Loucy (cell line): ENCODE measurements around the gene SKIC3.

Source experiments
- CTCF ChIP-seq: fragments of 200-600 bp; sonication (generic); conservative IDR thresholded peaks from 2 replicates; pipeline ENCODE4 v1.5.1; 2014; ENCODE audit warnings: mild to moderate bottlenecking, antibody characterized with exemption, low read length
- EZH2phosphoT487 ChIP-seq: fragments of 200-600 bp; IDR thresholded peaks from 2 replicates; pipeline ENCODE4 v1.6.1; 2018; ENCODE audit warnings: antibody characterized with exemption, mild to moderate bottlenecking, moderate library complexity, borderline replicate concordance

- TF ChIP-seq CTCF: no peak
- TF ChIP-seq EZH2phosphoT487: no peak
Measured at GRCh38 chr5:95590880-95591279, 36.1 kb upstream of the SKIC3 start.
